ENCODE results near the gene MTHFD2. TPM values are rescaled to one million over a fixed set of nuclear protein-coding genes. Genes with fewer than 3 reads are reported as not detected.
"Not testable (repeated sequence)": the region's sequence is repeated elsewhere in the genome, so short reads cannot be mapped to it uniquely, and the experiment has no call there.

The MTHFD2 gene
- total RNA-seq, 1 donor, result 32.1 TPM

GRCh38 chr2:74206180-74206688 is 7.8 kb downstream of the MTHFD2 start:
- H3K4me3 ChIP-seq (ENCODE audit: low read length), result no peak overlapping the region

GRCh38 chr2:74212702-74213410 is 14.4 kb downstream of the MTHFD2 start:
- H3K4me3 ChIP-seq (ENCODE audit: low read length), result no peak overlapping the region
- no peaks in the 10 kb centered on the region for H3K9me3 ChIP-seq (ENCODE audit: low read depth, low read length)
- H3K4me1 ChIP-seq (ENCODE audit: insufficient read depth, low read length), result peaks cover 7% of the 10 kb centered on the region
- no peaks in the 10 kb centered on the region for H3K27me3 ChIP-seq (ENCODE audit: insufficient read depth, low read length)

More at GRCh38 chr2:74206180-74206688, 7.8 kb downstream of the MTHFD2 start:
- H3K27me3 ChIP-seq (ENCODE audit: insufficient read depth, low read length), result no peaks in the 10 kb centered on the region
- peaks cover 37% of the 10 kb centered on the region for H3K4me1 ChIP-seq (ENCODE audit: insufficient read depth, low read length)
- no peaks in the 10 kb centered on the region for H3K9me3 ChIP-seq (ENCODE audit: low read depth, low read length)

GRCh38 chr2:74215771-74216170 is 17.4 kb downstream of the MTHFD2 start:
- H3K4me3 ChIP-seq (ENCODE audit: low read length); H3K9me3 ChIP-seq (ENCODE audit: low read depth, low read length); H3K4me1 ChIP-seq (ENCODE audit: insufficient read depth, low read length): not testable (repeated sequence)

GRCh38 chr2:74216642-74217041 is 18.2 kb downstream of the MTHFD2 start:
- no peaks in the 10 kb centered on the region for H3K9me3 ChIP-seq (ENCODE audit: low read depth, low read length)

More at GRCh38 chr2:74215771-74216170, 17.4 kb downstream of the MTHFD2 start:
- not testable (repeated sequence) for H3K27me3 ChIP-seq (ENCODE audit: insufficient read depth, low read length)

GRCh38 chr2:74219846-74220486 is 21.6 kb downstream of the MTHFD2 start:
- no peak overlapping the region for H3K4me3 ChIP-seq (ENCODE audit: low read length)
- no peaks in the 10 kb centered on the region for H3K27me3 ChIP-seq (ENCODE audit: insufficient read depth, low read length)
- H3K9me3 ChIP-seq (ENCODE audit: low read depth, low read length), result no peaks in the 10 kb centered on the region
- peaks cover 7% of the 10 kb centered on the region for H3K4me1 ChIP-seq (ENCODE audit: insufficient read depth, low read length)

More at GRCh38 chr2:74216642-74217041, 18.2 kb downstream of the MTHFD2 start:
- Histone ChIP-seq H3K4me1 (ENCODE audit: insufficient read depth, low read length) (peaks cover 5% of the 10 kb centered on the region), H3K4me3 (ENCODE audit: low read length) (no peak overlapping the region), H3K27me3 (ENCODE audit: insufficient read depth, low read length) (no peaks in the 10 kb centered on the region)

- peaks cover 7% of the 10 kb centered on the region for H3K4me1 ChIP-seq (ENCODE audit: insufficient read depth, low read length)
- no peak overlapping the region for H3K4me3 ChIP-seq (ENCODE audit: low read length)
- H3K9me3 ChIP-seq (ENCODE audit: low read depth, low read length), result no peaks in the 10 kb centered on the region
- no peaks in the 10 kb centered on the region for H3K27me3 ChIP-seq (ENCODE audit: insufficient read depth, low read length)
These were observed 22.7 kb downstream of the MTHFD2 start for GRCh38 chr2:74221091-74221490.

GRCh38 chr2:74221604-74222299 is 23.3 kb downstream of the MTHFD2 start:
- Histone ChIP-seq H3K9me3 (ENCODE audit: low read depth, low read length) (no peaks in the 10 kb centered on the region), H3K4me3 (ENCODE audit: low read length) (no peak overlapping the region), H3K27me3 (ENCODE audit: insufficient read depth, low read length) (no peaks in the 10 kb centered on the region), H3K4me1 (ENCODE audit: insufficient read depth, low read length) (peaks cover 7% of the 10 kb centered on the region)

GRCh38 chr2:74222300-74222650 is 23.9 kb downstream of the MTHFD2 start:
- H3K27me3 ChIP-seq (ENCODE audit: insufficient read depth, low read length), result no peaks in the 10 kb centered on the region
- H3K9me3 ChIP-seq (ENCODE audit: low read depth, low read length), result no peaks in the 10 kb centered on the region
- H3K4me1 ChIP-seq (ENCODE audit: insufficient read depth, low read length), result peaks cover 7% of the 10 kb centered on the region
- no peak overlapping the region for H3K4me3 ChIP-seq (ENCODE audit: low read length)

GRCh38 chr2:74223941-74224770 is 25.7 kb downstream of the MTHFD2 start:
- Histone ChIP-seq H3K4me3 (ENCODE audit: low read length) (no peak overlapping the region), H3K27me3 (ENCODE audit: insufficient read depth, low read length) (no peaks in the 10 kb centered on the region), H3K4me1 (ENCODE audit: insufficient read depth, low read length) (peaks cover 7% of the 10 kb centered on the region), H3K9me3 (ENCODE audit: low read depth, low read length) (no peaks in the 10 kb centered on the region)

GRCh38 chr2:74225698-74226459 is 27.5 kb downstream of the MTHFD2 start:
- no peaks in the 10 kb centered on the region for H3K27me3 ChIP-seq (ENCODE audit: insufficient read depth, low read length)
- H3K4me3 ChIP-seq (ENCODE audit: low read length), result no peak overlapping the region
- H3K4me1 ChIP-seq (ENCODE audit: insufficient read depth, low read length), result peaks cover 7% of the 10 kb centered on the region
- H3K9me3 ChIP-seq (ENCODE audit: low read depth, low read length), result no peaks in the 10 kb centered on the region

- no peaks in the 10 kb centered on the region for H3K9me3 ChIP-seq (ENCODE audit: low read depth, low read length)
- H3K4me1 ChIP-seq (ENCODE audit: insufficient read depth, low read length), result peaks cover 7% of the 10 kb centered on the region
- no peaks in the 10 kb centered on the region for H3K27me3 ChIP-seq (ENCODE audit: insufficient read depth, low read length)
- no peak overlapping the region for H3K4me3 ChIP-seq (ENCODE audit: low read length)
These were observed 28.3 kb downstream of the MTHFD2 start for GRCh38 chr2:74226648-74227213.

GRCh38 chr2:74227646-74228045 is 29.2 kb downstream of the MTHFD2 start:
- no peak overlapping the region for H3K4me3 ChIP-seq (ENCODE audit: low read length)
- H3K4me1 ChIP-seq (ENCODE audit: insufficient read depth, low read length), result peaks cover 7% of the 10 kb centered on the region
- H3K9me3 ChIP-seq (ENCODE audit: low read depth, low read length), result no peaks in the 10 kb centered on the region
- H3K27me3 ChIP-seq (ENCODE audit: insufficient read depth, low read length), result no peaks in the 10 kb centered on the region

- H3K27me3 ChIP-seq (ENCODE audit: insufficient read depth, low read length), result no peaks in the 10 kb centered on the region
These were observed 30.4 kb downstream of the MTHFD2 start for GRCh38 chr2:74228772-74229171.

GRCh38 chr2:74229865-74230264 is 31.4 kb downstream of the MTHFD2 start:
- not testable (repeated sequence) for H3K4me3 ChIP-seq (ENCODE audit: low read length); H3K9me3 ChIP-seq (ENCODE audit: low read depth, low read length); H3K4me1 ChIP-seq (ENCODE audit: insufficient read depth, low read length); H3K27me3 ChIP-seq (ENCODE audit: insufficient read depth, low read length)

More at GRCh38 chr2:74228772-74229171, 30.4 kb downstream of the MTHFD2 start:
- Histone ChIP-seq H3K4me3 (ENCODE audit: low read length) (no peak overlapping the region), H3K9me3 (ENCODE audit: low read depth, low read length) (no peaks in the 10 kb centered on the region), H3K4me1 (ENCODE audit: insufficient read depth, low read length) (peaks cover 5% of the 10 kb centered on the region)
